SU-DHL-6 (cell line): ENCODE data around the gene CCDC85A.
"Not testable (repeated sequence)": the region's sequence is repeated elsewhere in the genome, so short reads cannot be mapped to it uniquely, and the experiment has no call there.

ENCODE experiments used
- H2AFZ ChIP-seq: fragments of 200-600 bp; sonication (generic); 2 replicates; pipeline ENCODE4 v1.6.1; 2014; ENCODE audit warnings: low read depth, mild to moderate bottlenecking, moderate library complexity, mixed read lengths, antibody characterized with exemption, low read length; ENCODE audit not compliant: severe bottlenecking
- H3F3A ChIP-seq: fragments of 200-600 bp; shearing (Covaris generic); 2 replicates; pipeline ENCODE4 v1.6.0; 2016; ENCODE audit warnings: antibody characterized with exemption, mild to moderate bottlenecking; ENCODE audit not compliant: insufficient read depth
- H3K27ac ChIP-seq: fragments of 200-600 bp; sonication (generic); 2 replicates; pipeline ENCODE4 v1.5.1; 2016; ENCODE audit warnings: low read depth, mild to moderate bottlenecking, low read length, moderate library complexity, mixed read lengths
- H3K27me3 ChIP-seq: fragments of 200-600 bp; sonication (generic), shearing (Covaris generic); 2 replicates; pipeline ENCODE4 v1.6.0; 2014; ENCODE audit warnings: mild to moderate bottlenecking, low read length
- H3K36me3 ChIP-seq: fragments of 200-600 bp; sonication (generic); 2 replicates; pipeline ENCODE4 v1.6.1; 2014; ENCODE audit warnings: mild to moderate bottlenecking, low read length, mixed read lengths
- H3K4me2 ChIP-seq: fragments of 300-600, 200-600 bp; shearing (Covaris generic), sonication (generic); 2 replicates; pipeline ENCODE4 v1.6.0; 2014; ENCODE audit warnings: low read length, low read depth, mild to moderate bottlenecking; ENCODE audit not compliant: poor library complexity, severe bottlenecking
- H3K4me3 ChIP-seq: fragments of 200-600 bp; sonication (generic); 2 replicates; pipeline ENCODE4 v1.5.1; 2014; ENCODE audit warnings: antibody characterized with exemption, low read length, mild to moderate bottlenecking, mixed read lengths; ENCODE audit not compliant: insufficient read depth, poor library complexity, severe bottlenecking
- H3K79me2 ChIP-seq: fragments of 200-600 bp; sonication (generic); 2 replicates; pipeline ENCODE4 v1.6.1; 2014; ENCODE audit warnings: mild to moderate bottlenecking, low read length, moderate library complexity; ENCODE audit not compliant: insufficient read depth
- H3K9ac ChIP-seq: fragments of 200-600 bp; sonication (generic); 2 replicates; pipeline ENCODE4 v1.7.0; 2014; ENCODE audit warnings: mild to moderate bottlenecking, low read length
- H3K9me2 ChIP-seq: fragments of 200-600 bp; sonication (generic); replicated peaks from 2 replicates; pipeline ENCODE4 v1.6.1; 2014; ENCODE audit warnings: low read length; ENCODE audit not compliant: insufficient read depth
- H3K9me3 ChIP-seq: fragments of 200-600 bp; sonication (generic); 2 replicates; pipeline ENCODE4 v1.6.1; 2014; ENCODE audit warnings: low read length, mixed read lengths; ENCODE audit not compliant: insufficient read depth
- H4K20me1 ChIP-seq: fragments of 200-600 bp; sonication (generic); 2 replicates; pipeline ENCODE4 v1.6.1; 2014; ENCODE audit warnings: low read depth, mild to moderate bottlenecking, antibody characterized with exemption, low read length, moderate library complexity, mixed read lengths
- CTCF ChIP-seq: fragments of 200-600 bp; sonication (generic); IDR thresholded peaks from one replicate; pipeline ENCODE4 v1.5.1; 2017; ENCODE audit warnings: antibody characterized with exemption, mild to moderate bottlenecking, low read length, moderate library complexity; ENCODE audit not compliant: insufficient read depth, poor library complexity, severe bottlenecking
- EZH2phosphoT487 ChIP-seq: fragments of 200-600 bp; sonication (generic), shearing (Covaris generic); conservative IDR thresholded peaks from 2 replicates; pipeline ENCODE4 v1.6.1; 2018; ENCODE audit warnings: mild to moderate bottlenecking, antibody characterized with exemption, low read length, moderate library complexity, mixed read lengths

CCDC85A gene

GRCh38 chr2:56148825-56149224, 35.0 kb upstream of the CCDC85A start:
- H3K4me2 ChIP-seq, result no peak overlapping the region
- H3K27ac ChIP-seq, result no peak overlapping the region
- TF ChIP-seq EZH2phosphoT487 (no peak), CTCF (no peak)
- H3K9me3 ChIP-seq, result no peaks in the 10 kb centered on the region
- H4K20me1 ChIP-seq, result no peaks in the 10 kb centered on the region
- H2AFZ ChIP-seq, result no peak overlapping the region
- no peaks in the 10 kb centered on the region for H3K9me2 ChIP-seq
- no peaks in the 10 kb centered on the region for H3K36me3 ChIP-seq
- H3K4me3 ChIP-seq, result no peak overlapping the region
- no peaks in the 10 kb centered on the region for H3K27me3 ChIP-seq
- H3K9ac ChIP-seq, result no peak overlapping the region
- H3F3A ChIP-seq, result no peaks in the 10 kb centered on the region
- H3K79me2 ChIP-seq, result no peaks in the 10 kb centered on the region

- Histone ChIP-seq H3K9ac (no peak overlapping the region), H3K4me3 (no peak overlapping the region), H4K20me1 (no peaks in the 10 kb centered on the region), H3K27me3 (no peaks in the 10 kb centered on the region), H3K4me2 (no peak overlapping the region), H3K36me3 (no peaks in the 10 kb centered on the region), H3F3A (no peaks in the 10 kb centered on the region), H2AFZ (no peak overlapping the region), H3K9me3 (no peaks in the 10 kb centered on the region), H3K9me2 (no peaks in the 10 kb centered on the region), H3K79me2 (no peaks in the 10 kb centered on the region), H3K27ac (no peak overlapping the region)
- TF ChIP-seq EZH2phosphoT487 (no peak), CTCF (no peak)
Measured at GRCh38 chr2:56151841-56152240, 31.9 kb upstream of the CCDC85A start.

GRCh38 chr2:56155188-56155587, 28.6 kb upstream of the CCDC85A start:
- Histone ChIP-seq H3K27ac (no peak overlapping the region), H2AFZ (no peak overlapping the region), H3K4me3 (no peak overlapping the region), H3K27me3 (no peaks in the 10 kb centered on the region), H3K9me3 (no peaks in the 10 kb centered on the region), H3K79me2 (no peaks in the 10 kb centered on the region), H3F3A (no peaks in the 10 kb centered on the region), H3K9me2 (no peaks in the 10 kb centered on the region), H3K36me3 (no peaks in the 10 kb centered on the region), H4K20me1 (no peaks in the 10 kb centered on the region), H3K4me2 (no peak overlapping the region), H3K9ac (no peak overlapping the region)
- TF ChIP-seq EZH2phosphoT487 (no peak), CTCF (no peak)

GRCh38 chr2:56159875-56160274, 23.9 kb upstream of the CCDC85A start:
- H3K4me3 ChIP-seq, H2AFZ ChIP-seq, H3K27ac ChIP-seq, H3K27me3 ChIP-seq, H3K9me2 ChIP-seq, H4K20me1 ChIP-seq, H3K36me3 ChIP-seq, H3K9ac ChIP-seq, H3K79me2 ChIP-seq, H3F3A ChIP-seq, H3K4me2 ChIP-seq, H3K9me3 ChIP-seq: not testable (repeated sequence)
